HepG2 (cell line): Measurements from ENCODE around the gene PIGC. TPM values are rescaled to one million over a fixed set of nuclear protein-coding genes. Genes with fewer than 3 reads are reported as not detected.

Experiments
- BORCS8-MEF2B ChIP-seq: sonication (generic); formaldehyde crosslinking; IDR thresholded peaks from 2 replicates; pipeline ENCODE4 v1.8.0; 2022; ENCODE audit warnings: mild to moderate bottlenecking, missing genetic modification reagents
- CAMTA2 ChIP-seq: sonication (generic); formaldehyde crosslinking; IDR thresholded peaks from 2 replicates; pipeline ENCODE4 v1.4.0; 2020; ENCODE audit warnings: mild to moderate bottlenecking, missing genetic modification reagents, borderline replicate concordance
- DBP ChIP-seq: sonication (generic); formaldehyde crosslinking; IDR thresholded peaks from 2 replicates; pipeline ENCODE4 v1.4.0; 2020; ENCODE audit warnings: missing genetic modification reagents; ENCODE audit errors: not compliant biosample characterization
- EP300 ChIP-seq, 3 experiments: sonication (generic) in 1 of 3; formaldehyde crosslinking in 1 of 3; IDR thresholded peaks; 2 replicates each; pipeline versions ENCODE4 v1.5.1 to v1.6.1; 2011 to 2020; ENCODE audit warnings: low read depth in 2 of 3, low read length in 2 of 3, borderline replicate concordance in 1 of 3, improper control_type of control experiment in 1 of 3, mild to moderate bottlenecking in 1 of 3, missing genetic modification reagents in 1 of 3, moderate library complexity in 1 of 3
- HMGA1 ChIP-seq: sonication (generic); formaldehyde crosslinking; conservative IDR thresholded peaks from 2 replicates; pipeline ENCODE4 v1.4.0; 2020; ENCODE audit warnings: missing genetic modification reagents
- HNRNPUL1 ChIP-seq: fragments of 200-400 bp; formaldehyde crosslinking; IDR thresholded peaks from 2 replicates; pipeline ENCODE4 v1.6.1; 2017; ENCODE audit warnings: low read depth, mild to moderate bottlenecking, low read length, moderate library complexity
- MED1 ChIP-seq: sonication (generic); formaldehyde crosslinking; IDR thresholded peaks from 2 replicates; pipeline ENCODE4 v1.4.0; 2020; ENCODE audit warnings: missing genetic modification reagents
- MED8 ChIP-seq: sonication (generic); formaldehyde crosslinking; IDR thresholded peaks from 2 replicates; pipeline ENCODE4 v1.8.1; 2023; ENCODE audit warnings: mild to moderate bottlenecking, missing genetic modification reagents; ENCODE audit not compliant: insufficient replicate concordance
- MEF2D ChIP-seq: sonication (generic); formaldehyde crosslinking; IDR thresholded peaks from 2 replicates; pipeline ENCODE4 v1.5.1; 2020; ENCODE audit warnings: mild to moderate bottlenecking, missing genetic modification reagents
- MEIS2 ChIP-seq: sonication (generic); formaldehyde crosslinking; IDR thresholded peaks from 2 replicates; pipeline ENCODE4 v1.9.0; 2021; ENCODE audit warnings: mild to moderate bottlenecking, missing genetic modification reagents
- POLR2AphosphoS2 ChIP-seq: IDR thresholded peaks from 2 replicates; pipeline ENCODE4 v1.6.1; 2011; ENCODE audit warnings: low read depth, low read length, improper control_type of control experiment
- PPARG ChIP-seq: conservative IDR thresholded peaks from 2 replicates; pipeline ENCODE4 v1.6.1; 2016; ENCODE audit warnings: missing biosample characterization, missing genetic modification reagents
- RARA ChIP-seq: IDR thresholded peaks from 2 replicates; pipeline ENCODE4 v1.6.1; 2016; ENCODE audit warnings: missing genetic modification reagents, missing compliant biosample characterization
- RBM22 ChIP-seq: fragments of 200-400 bp; formaldehyde crosslinking; optimal IDR thresholded peaks from 2 replicates; pipeline ENCODE3; 2017; ENCODE audit warnings: mild to moderate bottlenecking, low read length, moderate library complexity
- RERE ChIP-seq: IDR thresholded peaks from 2 replicates; pipeline ENCODE4 v1.6.1; 2016; ENCODE audit warnings: low read depth, missing genetic modification reagents, missing compliant biosample characterization
- XRCC5 ChIP-seq: fragments of 200-400 bp; formaldehyde crosslinking; optimal IDR thresholded peaks from 2 replicates; pipeline ENCODE3; 2017; ENCODE audit warnings: mild to moderate bottlenecking, low read length
- YEATS4 ChIP-seq: sonication (generic); formaldehyde crosslinking; IDR thresholded peaks from 2 replicates; pipeline ENCODE4 v1.4.0; 2020; ENCODE audit warnings: missing genetic modification reagents, borderline replicate concordance
- ZBTB38 ChIP-seq: sonication (generic); formaldehyde crosslinking; IDR thresholded peaks from 2 replicates; pipeline ENCODE4 v1.5.1; 2020; ENCODE audit warnings: mild to moderate bottlenecking, missing genetic modification reagents
- ZFP1 ChIP-seq: IDR thresholded peaks from 2 replicates; pipeline ENCODE4 v1.6.1; 2016
- ZFP62 ChIP-seq: sonication (generic); formaldehyde crosslinking; IDR thresholded peaks from 2 replicates; pipeline ENCODE4 v1.4.0; 2020; ENCODE audit warnings: missing genetic modification reagents
- ZNF20 ChIP-seq: sonication (generic); formaldehyde crosslinking; IDR thresholded peaks from 2 replicates; pipeline ENCODE4 v1.4.0; 2020; ENCODE audit warnings: mild to moderate bottlenecking, moderate library complexity, missing genetic modification reagents
- ZNF224 ChIP-seq: sonication (generic); formaldehyde crosslinking; IDR thresholded peaks from 2 replicates; pipeline ENCODE4 v1.5.0; 2020; ENCODE audit warnings: mild to moderate bottlenecking, missing genetic modification reagents
- ZNF225 ChIP-seq: sonication (generic); formaldehyde crosslinking; IDR thresholded peaks from 2 replicates; pipeline ENCODE4 v1.4.0; 2020; ENCODE audit warnings: mild to moderate bottlenecking, missing genetic modification reagents
- ZNF251 ChIP-seq: sonication (generic); formaldehyde crosslinking; IDR thresholded peaks from 2 replicates; pipeline ENCODE4 v1.9.0; 2021; ENCODE audit warnings: mild to moderate bottlenecking, missing genetic modification reagents
- ZNF30 ChIP-seq: sonication (generic); formaldehyde crosslinking; IDR thresholded peaks from 2 replicates; pipeline ENCODE4 v1.5.0; 2020; ENCODE audit warnings: mild to moderate bottlenecking, missing genetic modification reagents
- ZNF616 ChIP-seq: sonication (generic); formaldehyde crosslinking; IDR thresholded peaks from 2 replicates; pipeline ENCODE4 v1.5.0; 2020; ENCODE audit warnings: low read depth, mild to moderate bottlenecking, missing genetic modification reagents
- ZNF772 ChIP-seq: sonication (generic); formaldehyde crosslinking; IDR thresholded peaks from 2 replicates; pipeline ENCODE4 v1.5.0; 2020; ENCODE audit warnings: mild to moderate bottlenecking, missing genetic modification reagents
- polyA plus RNA-seq, 8 experiments: library from polyadenylated mRNA; depleted of rRNA in 3 of 8; stranded (reverse) in 7 of 8; unstranded in 1 of 8; fragments of >200 nt; fragmentation: Illumina TruSeq in 4 of 8; extraction: Trizol in 4 of 8; gene quantifications; 2 replicates each; pipeline versions ENCODE4 v1.2.1 to v1.2.3, GENCODE V29; 2011 to 2016; ENCODE audit warnings: low read depth in 4 of 8, missing spikeins in 1 of 8, mixed read lengths in 1 of 8; ENCODE audit not compliant: insufficient read depth in 1 of 8
- total RNA-seq, 5 experiments: library from RNA; depleted of rRNA; stranded (reverse); fragments of >200 nt; fragmentation: Illumina TruSeq; extraction: Trizol; gene quantifications; 2 replicates each; pipeline ENCODE4 v1.2.3, GENCODE V29; 2016; ENCODE audit warnings: low read depth in 1 of 5
- TF ChIP-seq, protein P1 (sequence below): sonication (generic); formaldehyde crosslinking; IDR thresholded peaks from 2 replicates; pipeline ENCODE4 v1.4.0; 2020; ENCODE audit warnings: missing genetic modification reagents

Gene PIGC
- total and polyA plus RNA-seq, 2 of the 13 experiments (the other 11 are each of a cell fraction or from before 2014, with no cell fraction given): 26.7 to 29.5 TPM

DNA sequence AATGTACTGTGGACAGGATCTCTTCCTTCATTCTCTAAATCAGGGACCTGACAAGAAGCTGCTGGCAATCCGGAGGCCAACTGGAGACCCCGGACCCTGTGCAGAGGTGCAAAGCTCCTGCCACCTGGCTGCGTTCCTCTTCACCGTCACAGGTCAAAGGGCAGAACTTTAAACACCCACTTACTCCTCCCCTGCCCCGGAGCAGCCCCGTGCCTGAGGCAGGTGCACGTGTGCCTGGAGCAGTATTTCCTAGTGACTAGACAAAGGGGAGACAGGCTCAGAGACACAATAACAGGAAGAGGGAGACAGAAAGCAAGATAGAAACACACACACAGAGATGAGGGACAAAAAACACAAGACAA lies 6.6 kb upstream of the PIGC start (continued):
- TF ChIP-seq RERE (CRISPR knock-in tag) (0 out of 2 replicates have a peak, but pooled peaks have one; percentile 28), RARA (peak; percentile 63), ZNF772 (CRISPR knock-in tag) (no peak), ZNF224 (CRISPR knock-in tag) (no peak), PPARG (CRISPR knock-in tag) (no peak), EP300 (IDR thresholded peaks at IDR 0.05; ENCODE audit: low read depth in 2 of 2, low read length in 2 of 2) (no peak), EP300 (CRISPR knock-in tag; IDR thresholded peaks at IDR 0.05; ENCODE audit: borderline replicate concordance) (peak; percentile 45), XRCC5 (no peak), YEATS4 (CRISPR knock-in tag) (peak; percentile 46; the same call in 1 of the 2 replicates), HNRNPUL1 (no peak), POLR2AphosphoS2 (no peak), ZFP62 (CRISPR knock-in tag) (no peak), MED8 (CRISPR knock-in tag) (no peak), ZFP1 (CRISPR knock-in tag) (no peak), HMGA1 (CRISPR knock-in tag) (no peak), MED1 (CRISPR knock-in tag) (no peak), ZNF20 (CRISPR knock-in tag) (no peak), ZNF225 (no peak), ZNF30 (CRISPR knock-in tag) (no peak), RBM22 (no peak), CAMTA2 (no peak), DBP (CRISPR knock-in tag) (no peak), ZNF616 (peak; percentile 26; the same call in 1 of the 2 replicates), ZBTB38 (no peak), MEF2D (CRISPR knock-in tag) (no peak; the same call in 1 of the 2 replicates), MEIS2 (CRISPR knock-in tag) (no peak), ZNF251 (CRISPR knock-in tag) (no peak), BORCS8-MEF2B (CRISPR knock-in tag) (no peak; the same call in 1 of the 2 replicates)
- TF ChIP-seq, protein P1, sequence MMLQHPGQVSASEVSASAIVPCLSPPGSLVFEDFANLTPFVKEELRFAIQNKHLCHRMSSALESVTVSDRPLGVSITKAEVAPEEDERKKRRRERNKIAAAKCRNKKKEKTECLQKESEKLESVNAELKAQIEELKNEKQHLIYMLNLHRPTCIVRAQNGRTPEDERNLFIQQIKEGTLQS (CRISPR knock-in tag): no peak
